Anterior cingulate cortex (tissue), 58 donors: ENCODE measurements around the gene CA11.
"Not testable (repeated sequence)": the region's sequence is repeated elsewhere in the genome, so short reads cannot be mapped to it uniquely, and the experiment has no call there.

Source experiments
- DNase-seq, 58 donors: peaks; one replicate each; lab custom pipeline; 2025; lab: John Stamatoyannopoulos, UW

CA11 gene

DNA sequence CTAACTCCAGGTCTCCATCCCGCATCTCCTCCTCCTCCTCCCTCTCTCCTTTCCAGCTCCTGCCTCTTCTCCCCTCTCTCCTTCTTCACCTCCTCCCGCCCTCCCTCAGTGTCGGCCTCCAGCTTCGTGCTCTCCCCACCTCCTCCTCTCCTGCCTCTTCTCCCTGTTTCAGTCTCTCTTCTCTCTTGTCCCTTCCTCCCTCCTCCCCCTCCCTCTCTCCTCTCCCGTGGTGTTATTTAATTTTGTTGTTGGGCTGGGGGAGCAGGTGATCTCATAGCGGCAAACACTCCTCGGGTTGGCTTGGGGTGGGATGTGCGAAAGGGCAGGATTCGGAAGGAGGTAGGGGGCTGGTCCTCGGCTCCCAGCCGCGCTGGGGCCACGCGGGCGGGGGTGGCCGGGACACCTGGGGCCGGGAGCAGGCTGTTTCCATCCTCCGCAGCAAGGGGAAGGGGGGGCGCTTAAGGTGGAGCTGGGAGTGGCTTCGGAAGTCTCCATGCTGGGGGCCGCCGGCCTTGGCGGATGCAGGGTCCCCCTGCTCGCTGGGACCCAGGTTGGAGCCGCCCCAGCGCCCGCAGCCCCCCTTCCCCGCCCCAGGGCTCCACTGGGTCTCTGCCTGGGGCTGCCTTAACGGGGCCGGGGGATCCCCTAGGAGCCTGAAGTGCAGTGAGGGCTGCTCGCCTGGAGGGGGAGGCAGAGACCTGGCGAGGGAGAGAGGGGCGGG, at the start of gene CA11:
TSS of gene CA11 (minus strand) at position 187 of the 721 bp plus-strand sequence. CDS start 555 bp downstream, outside the sequence.
- peak; percentile 57 to 96 (median 86) for DNase-seq

DNA sequence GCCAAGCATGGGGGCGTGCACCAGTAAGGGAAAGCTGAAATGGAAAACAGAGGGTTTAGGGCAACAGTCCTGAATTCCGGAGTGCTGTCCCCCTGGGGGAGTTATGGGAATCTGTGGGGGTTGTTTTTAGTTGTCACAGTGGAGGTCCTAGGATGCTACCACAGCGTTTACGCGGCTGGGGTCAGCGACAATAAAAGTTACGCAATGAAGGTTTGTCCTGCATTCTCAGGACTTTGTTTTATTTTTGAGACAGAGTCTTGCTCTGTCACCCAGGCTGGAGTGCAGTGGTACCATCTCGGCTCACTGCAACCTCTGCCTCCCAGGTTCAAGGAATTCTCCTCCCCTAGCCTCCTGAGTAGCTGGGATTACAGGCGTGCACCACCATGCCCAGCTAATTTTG, 47.6 kb upstream of the CA11 start:
- DNase-seq: not testable (repeated sequence)

DNA sequence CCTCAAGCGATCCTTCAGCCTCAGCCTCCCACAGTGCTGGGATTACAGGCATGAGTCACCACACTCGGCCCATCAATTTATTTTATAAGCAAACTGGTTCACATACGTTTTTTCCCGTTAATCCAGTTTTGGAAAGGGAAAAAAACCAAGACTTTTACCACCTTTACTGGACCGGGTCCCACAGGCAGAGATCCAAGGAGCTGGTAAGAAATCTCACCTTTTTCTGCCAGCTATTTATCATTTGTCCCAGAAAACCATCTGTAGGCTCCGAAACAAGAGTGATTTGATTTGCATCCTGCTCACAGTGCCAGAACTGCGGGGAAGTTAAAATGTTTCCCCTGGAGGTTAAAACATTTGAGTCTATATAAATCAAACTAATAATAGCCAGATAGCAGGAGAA, 43.5 kb upstream of the CA11 start:
- peak in 2 of 58 donors; percentile 7 to 33 for DNase-seq

DNA sequence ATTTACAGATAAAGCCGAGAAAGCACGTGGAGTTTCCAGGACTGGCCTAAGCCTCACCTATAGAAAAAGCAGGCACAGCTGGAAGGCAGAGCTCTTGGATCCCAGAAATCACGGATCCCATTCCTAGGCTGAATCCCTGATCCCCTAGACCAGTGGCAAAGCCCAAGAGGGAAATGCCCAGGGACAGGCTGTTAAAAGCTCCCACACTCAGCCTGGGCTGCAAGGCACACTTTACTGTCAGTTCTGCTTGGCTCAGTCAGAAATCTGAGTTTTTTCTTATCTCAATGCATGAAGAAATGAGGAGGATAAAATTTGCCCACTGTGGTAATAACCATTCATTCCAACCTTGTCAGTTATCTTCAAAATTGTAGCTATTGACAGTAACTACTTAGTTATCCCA, 41.8 kb upstream of the CA11 start:
- DNase-seq: no peak

DNA sequence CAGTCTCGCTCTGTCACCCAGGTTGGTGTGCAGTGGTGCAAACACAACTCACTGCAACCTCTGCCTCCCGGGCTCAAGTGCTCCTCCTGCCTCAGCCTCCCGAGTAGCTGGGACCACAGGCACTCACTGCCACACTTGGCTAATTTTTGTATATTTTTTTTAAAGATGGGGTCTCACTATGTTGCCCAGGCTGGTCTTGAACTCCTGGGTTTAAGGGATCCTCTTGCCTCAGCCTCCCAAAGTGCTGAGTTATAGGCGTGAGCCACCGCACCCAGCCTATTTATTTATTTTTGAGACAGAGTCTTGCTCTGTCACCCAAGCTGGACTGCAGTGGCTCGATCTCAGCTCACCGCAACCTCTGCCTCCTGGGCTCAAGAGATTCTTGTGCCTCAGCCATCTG, 40.6 kb upstream of the CA11 start:
- DNase-seq: not testable (repeated sequence)

DNA sequence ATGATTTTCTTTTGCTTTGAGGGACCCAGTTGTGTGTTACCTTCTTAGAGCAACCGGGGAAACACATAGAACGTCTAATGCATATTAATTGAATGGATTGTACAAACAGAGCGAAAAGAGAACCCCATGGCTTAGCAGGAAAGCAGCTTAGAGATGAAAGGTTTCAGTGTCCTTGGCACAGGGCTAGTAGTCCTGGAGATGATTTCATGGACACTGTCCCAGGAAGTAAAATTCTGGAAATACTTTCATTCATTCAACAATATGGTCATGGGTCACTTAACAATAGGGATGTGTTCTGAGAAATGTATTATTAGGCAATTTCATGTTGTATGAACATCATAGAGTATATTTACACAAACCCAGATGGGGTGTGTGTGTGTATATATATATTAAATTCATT, 40.1 kb upstream of the CA11 start:
- peak in 3 of 58 donors; percentile 8 to 15 (median 15) for DNase-seq

DNA sequence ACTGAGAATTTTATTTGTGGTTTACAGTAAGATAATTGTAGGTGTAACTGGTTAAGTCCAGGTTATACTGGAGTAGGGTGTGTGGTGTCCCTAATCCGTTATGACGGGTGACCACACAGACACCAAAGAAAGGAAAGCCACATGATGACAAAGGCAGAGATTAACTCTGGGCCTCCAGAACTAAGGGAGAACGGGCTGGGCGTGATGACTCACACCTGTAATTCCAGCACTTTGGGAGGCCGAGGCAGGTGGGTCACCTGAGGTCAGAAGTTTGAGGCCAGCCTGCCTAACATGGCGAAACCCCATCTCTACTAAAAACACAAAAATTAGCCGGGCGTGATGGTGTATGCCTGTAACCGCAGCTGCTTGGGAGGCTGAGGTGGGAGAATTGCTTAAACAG, 39.6 kb upstream of the CA11 start:
- DNase-seq: no peak

DNA sequence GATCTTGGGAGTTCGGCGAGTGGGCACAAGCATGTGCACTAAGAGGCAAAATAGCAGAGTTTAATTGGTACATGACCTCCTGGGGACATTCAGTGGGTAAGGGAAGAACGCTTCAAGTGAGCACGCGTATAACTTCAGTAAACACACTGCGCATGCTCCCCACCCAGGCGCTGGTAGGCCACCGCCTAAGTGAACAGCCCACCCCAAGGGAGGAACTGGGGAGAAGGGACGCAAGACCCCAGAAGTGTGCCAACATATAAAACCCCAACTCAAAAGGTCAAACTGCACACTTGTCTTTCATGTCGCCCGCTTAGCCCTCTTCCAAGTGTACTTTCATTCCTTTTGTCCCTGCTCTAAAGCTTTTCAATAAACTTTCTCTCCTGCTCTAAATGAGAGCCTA, 37.4 kb upstream of the CA11 start:
- peak in 56 of 58 donors; percentile 10 to 78 (median 54) for DNase-seq

DNA sequence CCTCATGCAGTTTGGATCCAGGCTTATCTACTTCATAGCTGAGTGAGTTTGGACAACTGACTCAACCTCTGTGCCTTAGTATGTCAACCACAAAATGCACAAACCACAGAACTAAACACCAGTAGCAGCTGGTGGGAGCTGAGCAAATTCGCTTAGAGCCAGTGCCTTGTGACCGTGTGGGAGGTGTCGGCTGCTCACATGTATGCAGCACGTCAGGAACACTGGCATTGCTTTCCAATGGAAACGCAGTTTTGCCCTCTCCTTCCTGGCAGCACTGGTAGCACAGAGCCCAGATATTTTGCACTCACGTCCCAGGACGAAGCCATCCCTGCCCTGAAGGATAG, 35.1 kb upstream of the CA11 start:
- peak in 35 of 58 donors; percentile 3 to 73 (median 29) for DNase-seq

DNA sequence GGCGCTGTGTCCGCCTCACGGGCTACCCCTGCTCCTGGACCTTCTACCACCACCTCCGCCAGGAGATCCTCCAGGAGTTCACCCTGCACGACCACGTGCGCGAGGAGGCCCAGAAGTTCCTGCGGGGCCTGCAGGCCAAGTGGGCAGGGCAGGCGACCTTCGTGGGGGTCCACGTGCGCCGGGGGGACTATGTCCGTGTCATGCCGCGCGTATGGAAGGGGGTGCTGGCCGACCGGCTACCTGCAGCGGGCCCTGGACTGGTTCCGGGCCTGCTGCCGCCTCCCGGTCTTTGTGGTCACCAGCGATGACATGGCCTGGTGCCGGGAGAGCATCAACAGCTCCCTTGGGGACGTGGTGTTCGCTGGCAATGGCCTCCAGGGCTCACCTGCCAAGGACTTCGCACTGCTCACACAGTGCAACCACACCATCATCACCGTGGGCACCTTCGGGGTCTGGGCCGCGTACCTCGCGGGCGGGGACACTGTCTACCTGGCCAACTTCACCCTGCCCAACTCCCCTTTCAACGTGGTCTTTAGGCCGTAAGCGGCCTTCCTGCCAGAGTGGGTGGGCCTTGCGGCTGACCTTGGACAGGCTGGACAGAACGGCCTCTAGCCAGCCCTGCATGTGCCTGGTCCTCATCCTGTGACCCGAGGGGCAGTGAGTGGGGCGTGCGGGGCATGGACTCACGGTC, 34.6 kb upstream of the CA11 start:
- no peak for DNase-seq

DNA sequence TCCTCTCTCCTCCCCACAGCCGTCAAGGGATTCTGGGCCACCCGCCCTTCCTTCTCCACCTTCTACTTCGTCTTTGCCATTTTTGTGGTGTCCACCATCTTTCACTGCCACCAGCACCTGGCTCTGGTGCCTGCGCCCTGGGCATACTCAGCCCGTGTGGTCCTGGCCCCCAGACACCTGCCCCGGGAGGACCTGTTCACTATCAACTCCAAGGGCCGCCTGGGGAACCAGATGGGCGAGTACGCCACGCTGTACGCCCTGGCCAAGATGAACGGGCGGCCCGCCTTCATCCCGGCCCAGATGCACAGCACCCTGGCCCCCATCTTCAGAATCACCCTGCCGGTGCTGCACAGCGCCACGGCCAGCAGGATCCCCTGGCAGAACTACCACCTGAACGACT, 34.0 kb upstream of the CA11 start:
- not testable (repeated sequence) for DNase-seq

DNA sequence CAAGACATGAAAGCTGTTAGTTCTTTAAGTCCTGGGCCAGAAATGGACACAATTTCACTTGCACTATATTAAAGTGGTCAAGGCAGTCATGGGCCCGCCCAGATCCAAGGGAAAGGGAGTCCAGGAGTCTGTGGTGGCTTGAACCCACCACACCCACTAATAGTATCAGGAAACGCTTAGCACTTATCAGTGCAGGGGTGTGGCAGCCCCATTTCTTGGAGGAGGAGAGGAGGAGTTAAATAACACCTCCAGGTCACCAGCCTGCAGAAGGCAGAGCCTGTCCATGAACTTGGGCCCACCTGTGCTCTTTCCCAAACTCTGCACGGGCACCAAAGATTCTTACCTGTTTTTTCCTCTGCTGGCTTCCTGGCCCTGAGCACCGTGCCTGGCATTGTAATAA, 32.2 kb upstream of the CA11 start:
- no peak for DNase-seq

DNA sequence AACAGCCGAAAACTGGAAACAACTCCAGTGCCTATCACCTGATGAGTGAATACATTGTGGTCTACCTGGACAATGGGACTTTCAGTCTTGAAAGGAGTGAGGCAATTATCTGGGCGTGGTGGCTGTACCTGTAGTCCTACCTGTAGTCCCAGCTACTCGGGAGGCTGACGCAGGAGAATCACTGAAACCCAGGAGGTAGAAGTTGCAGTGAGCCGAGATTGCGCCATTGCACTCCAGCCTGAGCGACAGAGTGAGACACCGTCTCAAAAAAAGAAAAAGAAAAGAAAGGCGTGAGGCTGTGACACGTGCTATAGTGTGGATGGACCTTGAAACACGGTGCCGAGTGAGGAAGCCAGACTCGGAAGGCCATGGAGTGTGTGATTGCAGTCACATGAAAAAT, 30.9 kb upstream of the CA11 start:
- no peak for DNase-seq

DNA sequence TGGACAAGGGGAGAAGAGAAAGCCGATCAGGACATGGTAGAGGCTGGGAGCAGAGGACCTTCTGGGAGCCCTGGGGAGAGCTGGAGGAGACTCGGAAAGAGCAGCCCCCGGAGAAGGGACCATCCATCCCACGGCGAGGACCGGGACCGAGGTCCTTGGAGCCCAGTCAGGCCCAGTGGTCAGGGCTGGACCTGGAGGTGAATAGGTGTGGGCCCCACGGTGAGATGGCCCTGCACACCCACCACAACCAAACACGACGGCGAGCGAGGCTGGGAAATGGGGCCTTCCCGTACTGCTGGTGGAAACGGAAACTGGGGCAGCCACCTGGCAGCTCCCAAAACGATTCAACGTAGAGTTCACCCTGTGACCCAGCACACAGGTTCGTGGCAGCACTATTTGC, 30.5 kb upstream of the CA11 start:
- no peak for DNase-seq

DNA sequence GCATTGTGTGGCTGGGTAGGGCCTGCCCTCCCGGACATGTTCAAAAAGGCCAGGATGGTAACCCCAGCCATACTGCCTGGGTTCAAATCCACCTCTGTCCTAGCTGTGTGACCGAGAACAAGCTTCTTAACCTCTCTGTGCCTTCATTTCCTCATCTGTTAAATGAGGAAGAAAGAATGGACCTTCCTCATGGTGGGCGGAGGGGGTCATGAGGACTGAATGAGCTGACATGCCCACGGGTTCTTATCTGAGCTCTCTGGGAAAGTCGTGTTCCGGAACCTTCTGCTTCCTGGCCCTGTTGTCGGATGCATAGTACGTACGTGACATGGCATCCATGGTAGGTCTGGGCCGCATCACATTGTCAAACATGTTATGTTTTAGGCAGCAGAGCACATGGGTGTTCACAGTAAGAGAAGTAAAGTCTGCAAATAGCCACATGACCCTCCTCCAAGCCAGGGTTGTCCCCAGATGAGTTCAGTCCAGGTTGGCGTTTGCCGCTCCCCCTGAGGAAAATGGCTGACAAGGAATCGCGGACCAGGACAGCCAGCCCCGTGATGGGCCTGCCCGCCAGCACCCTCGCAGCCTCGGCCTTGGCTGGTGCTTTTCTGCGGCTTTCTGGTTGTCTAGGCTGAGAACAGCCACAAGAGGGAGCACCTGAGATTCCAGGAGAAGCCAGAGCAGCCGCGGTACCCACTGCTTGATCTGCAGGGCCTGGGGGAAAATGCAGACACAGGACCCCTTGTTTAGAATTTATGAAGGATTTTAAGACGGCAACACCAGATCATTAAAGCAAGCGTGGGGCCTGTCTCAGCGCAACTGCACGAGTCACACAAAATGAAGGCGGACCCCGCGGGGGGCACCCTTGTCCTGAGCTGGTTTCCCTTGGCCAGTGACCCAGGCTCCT, 29.2 kb upstream of the CA11 start:
- peak; percentile 19 to 90 (median 74) for DNase-seq

DNA sequence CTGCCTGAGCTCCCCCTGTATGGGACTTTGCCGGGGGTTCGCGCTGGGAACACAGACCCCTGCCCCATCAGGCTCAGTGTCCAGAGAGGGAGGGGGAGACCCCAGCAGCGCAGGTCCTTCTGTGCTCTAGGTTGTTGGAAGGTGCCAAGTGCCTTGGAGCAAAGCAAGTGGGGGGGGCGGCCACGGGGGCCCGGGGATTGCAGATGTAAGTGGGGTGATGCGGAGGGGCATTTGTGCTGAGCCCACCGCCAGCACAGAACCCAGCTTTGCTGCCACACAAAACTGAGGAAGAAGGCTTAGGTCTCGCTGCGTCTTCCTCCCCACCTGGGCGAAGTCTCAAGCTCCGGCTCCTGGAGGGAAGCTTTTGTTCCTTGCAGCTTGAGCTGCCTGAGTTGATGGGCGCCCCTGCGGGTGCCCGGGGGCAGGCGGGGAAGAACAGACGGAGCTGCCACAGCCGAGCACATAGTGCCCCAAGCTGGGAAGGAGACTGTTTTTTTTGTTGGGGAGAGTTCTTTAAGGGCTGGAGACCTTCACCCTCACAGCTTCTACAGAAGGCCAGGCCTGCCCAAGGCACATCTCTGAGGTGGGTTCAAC, 28.3 kb upstream of the CA11 start:
- no peak for DNase-seq

DNA sequence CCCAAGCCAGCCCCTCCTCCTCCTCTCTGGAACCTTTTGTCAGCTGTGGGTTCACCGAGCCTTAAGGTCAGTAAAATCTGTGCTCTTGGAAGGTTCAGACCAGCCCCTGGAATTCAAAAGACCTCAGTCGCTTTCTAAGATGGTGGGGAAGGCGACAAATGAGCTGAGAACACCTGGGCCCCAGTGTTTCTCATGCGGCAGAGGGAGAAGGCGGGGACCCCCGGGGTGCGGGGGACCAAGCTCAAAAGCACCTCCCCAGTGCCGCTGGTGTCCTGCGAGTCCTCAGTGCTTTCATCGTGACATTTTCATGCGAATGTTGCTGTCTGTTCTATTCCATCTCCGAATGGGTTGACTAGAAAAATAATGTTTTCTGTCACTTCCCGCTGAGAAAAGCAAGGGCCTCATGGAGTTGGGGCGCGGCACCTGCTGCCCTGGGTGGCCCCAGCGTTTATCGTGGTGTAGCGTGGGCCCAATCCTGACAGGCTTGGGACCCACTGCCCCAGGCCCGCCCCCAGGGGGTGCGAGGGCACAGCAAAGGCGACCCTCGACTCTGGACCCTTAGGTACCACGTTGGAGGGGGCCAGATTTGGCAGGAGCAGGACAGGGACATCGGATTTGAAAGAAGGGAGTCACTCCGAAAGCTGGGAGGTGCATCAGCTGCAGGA, 27.6 kb upstream of the CA11 start:
- no peak for DNase-seq

DNA sequence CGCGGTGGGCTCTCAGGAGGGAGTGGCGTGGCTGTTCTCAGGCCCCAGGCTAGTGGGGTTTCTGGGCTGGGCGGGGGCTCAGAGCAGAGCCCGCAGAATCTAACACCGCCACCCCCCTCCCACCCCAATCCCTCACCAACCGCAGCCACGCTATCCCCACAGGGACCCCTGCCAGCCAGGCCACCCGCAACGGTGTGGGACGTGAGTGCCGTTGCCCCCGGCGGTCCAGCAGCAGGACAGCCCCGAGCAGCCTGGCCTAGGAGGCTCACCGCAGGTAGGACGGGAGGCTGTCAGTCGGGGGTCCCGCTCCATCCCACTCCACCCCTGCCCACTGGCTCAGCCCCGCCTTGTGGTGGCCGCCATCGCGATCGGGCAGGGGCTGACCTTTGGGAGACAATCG, 27.0 kb upstream of the CA11 start, which contains the start of gene NTN5:
TSS of gene NTN5 (minus strand) at position 24 of the 400 bp plus-strand sequence. CDS start 2,031 bp downstream, outside the sequence.
- no peak for DNase-seq

DNA sequence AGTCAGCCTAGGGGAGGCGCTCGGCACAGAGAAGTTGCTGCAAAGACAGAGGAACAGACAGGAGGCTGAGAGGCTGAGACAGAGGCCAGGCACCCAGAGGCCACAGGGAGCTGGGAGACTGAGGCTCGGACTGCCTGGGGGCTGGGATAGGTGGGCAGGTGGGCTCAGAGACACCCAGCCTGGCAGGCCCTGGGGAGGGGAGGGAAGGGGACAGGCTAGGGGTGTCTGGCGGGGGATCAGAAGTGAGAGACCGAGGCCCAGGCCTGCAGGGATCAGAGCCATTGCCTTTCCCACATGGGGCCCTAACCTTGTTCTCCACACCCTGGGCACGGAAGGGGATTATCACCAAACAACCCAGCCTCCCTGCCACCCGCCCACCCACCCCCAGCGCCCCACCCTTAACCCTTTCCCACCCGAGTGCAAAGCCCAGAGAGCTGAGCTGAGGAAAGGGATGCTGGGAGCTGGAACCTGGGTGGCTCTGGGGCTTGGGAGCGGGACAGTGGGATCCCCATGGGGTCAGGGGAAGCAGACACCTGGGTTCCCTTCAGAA, 25.5 kb upstream of the CA11 start:
- DNase-seq: no peak
